AG04450 (cell line): Measurements from ENCODE around the gene KLK3. TPM values are rescaled to one million over a fixed set of nuclear protein-coding genes. Genes with fewer than 3 reads are reported as not detected.
"Not testable (repeated sequence)": the region's sequence is repeated elsewhere in the genome, so short reads cannot be mapped to it uniquely, and the experiment has no call there.

Experiments used
- CTCF ChIA-PET: fragments of 300-600, 350-600 bp; formaldehyde crosslinking; extraction: SDS; loops from one replicate; lab custom pipeline; 2022; ENCODE audit warnings: antibody characterized with exemption, inconsistent platforms; lab: Charles Lee
- POLR2A ChIA-PET: fragments of 350-600 bp; formaldehyde crosslinking; extraction: SDS; loops from one replicate; lab custom pipeline; 2021; ENCODE audit warnings: antibody characterized with exemption, inconsistent platforms; lab: Yijun Ruan, JAX
- DNase-seq: peaks from one replicate; pipeline ENCODE4 v3.0.0-alpha.2; 2011; ENCODE audit warnings: low read depth, low spot score
- H3K27ac ChIP-seq: one replicate; pipeline ENCODE4 v1.5.1; 2012; ENCODE audit warnings: low read depth, low read length, control low read depth
- H3K27me3 ChIP-seq: one replicate; pipeline ENCODE4 v1.6.0; 2012; ENCODE audit warnings: low read length; ENCODE audit not compliant: control insufficient read depth, insufficient read depth
- H3K4me3 ChIP-seq: 2 replicates; pipeline ENCODE4 v1.5.1; 2011; ENCODE audit warnings: mild to moderate bottlenecking, low read depth, low read length, control low read depth
- H3K9me3 ChIP-seq: 2 replicates; pipeline ENCODE4 v1.5.1; 2012; ENCODE audit warnings: low read length; ENCODE audit not compliant: control insufficient read depth, insufficient read depth
- CTCF ChIP-seq: IDR thresholded peaks from 2 replicates; pipeline ENCODE4 v1.5.1; 2011; ENCODE audit warnings: low read depth, low read length, control low read depth, inconsistent platforms
- polyA plus RNA-seq: library from polyadenylated mRNA; depleted of rRNA; stranded (reverse); fragments of >200 nt; gene quantifications from 2 replicates; pipeline ENCODE4 v1.2.3, GENCODE V29; 2011

KLK3 gene
- polyA plus RNA-seq, 1 experiment: not detected

DNA sequence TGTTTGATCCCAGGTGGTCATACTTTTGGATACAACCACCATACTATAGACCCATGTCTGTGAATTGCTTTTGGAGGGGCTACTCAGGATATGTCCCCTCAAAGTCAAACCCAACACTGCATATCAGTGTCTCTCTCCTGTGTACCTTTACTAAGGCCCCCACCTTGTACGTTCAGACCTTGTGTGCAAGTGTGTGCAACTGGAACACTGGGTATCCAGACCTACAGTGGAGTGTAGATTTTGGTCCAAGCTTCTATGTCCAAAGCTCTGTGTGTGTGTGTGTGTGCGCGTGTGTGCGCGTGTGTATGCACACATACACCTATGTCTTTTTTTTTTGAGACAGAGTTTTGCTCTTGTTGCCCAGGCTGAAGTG lies 36.5 kb downstream of the KLK3 start:
- no peak for DNase-seq
- ChIA-PET POLR2A (no interaction called here), CTCF (no interaction called here)
- H3K4me3 ChIP-seq: no peak overlapping the region
- H3K9me3 ChIP-seq: no peaks in the 10 kb centered on the region; the same call in 1 of the 2 replicates
- no peaks in the 10 kb centered on the region for H3K27me3 ChIP-seq
- TF ChIP-seq CTCF: no peak
- H3K27ac ChIP-seq: no peak overlapping the region

DNA sequence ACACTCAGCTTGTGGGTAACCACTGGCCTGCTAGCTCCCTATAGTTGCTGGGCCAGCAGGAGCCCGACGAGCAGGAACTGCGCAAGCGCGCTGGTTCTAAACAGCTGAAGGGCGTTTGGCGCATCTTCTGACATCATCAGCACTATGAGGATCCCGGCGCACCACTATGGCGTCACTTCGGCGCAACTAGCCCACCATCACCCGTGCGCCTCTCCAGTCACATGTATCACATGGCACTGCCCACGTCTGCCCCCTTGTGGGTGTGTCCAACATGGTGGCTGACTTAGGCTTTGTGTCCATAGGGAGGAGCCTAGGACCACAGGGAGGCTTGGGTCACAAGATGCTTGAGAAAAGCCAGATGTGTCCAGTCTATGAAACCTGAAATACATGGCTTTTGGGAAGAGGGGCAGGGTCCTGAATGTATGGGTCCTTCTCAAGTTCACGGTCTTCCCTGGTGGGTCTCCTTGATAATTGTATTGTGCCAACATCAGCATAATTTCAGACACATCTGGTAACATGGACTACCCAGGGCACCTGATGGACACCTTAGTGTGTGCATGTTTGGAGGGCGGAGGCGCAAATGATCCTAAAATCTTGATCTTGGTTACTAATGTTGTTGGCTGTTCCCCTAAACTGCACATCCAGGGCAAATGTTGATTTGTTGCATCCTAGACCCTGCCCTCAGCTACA lies 38.5 kb downstream of the KLK3 start:
- no peak overlapping the region for H3K27ac ChIP-seq
- no peaks in the 10 kb centered on the region for H3K27me3 ChIP-seq
- DNase-seq: no peak
- H3K4me3 ChIP-seq: no peak overlapping the region
- no peaks in the 10 kb centered on the region; the same call in 1 of the 2 replicates for H3K9me3 ChIP-seq
- TF ChIP-seq CTCF: no peak
- ChIA-PET POLR2A (interaction anchor here (0.6 kb wide), 1 partner anchor 12 kb away, joined by 4 read pairs; no protein-coding TSS in a partner anchor), CTCF (no interaction called here)

DNA sequence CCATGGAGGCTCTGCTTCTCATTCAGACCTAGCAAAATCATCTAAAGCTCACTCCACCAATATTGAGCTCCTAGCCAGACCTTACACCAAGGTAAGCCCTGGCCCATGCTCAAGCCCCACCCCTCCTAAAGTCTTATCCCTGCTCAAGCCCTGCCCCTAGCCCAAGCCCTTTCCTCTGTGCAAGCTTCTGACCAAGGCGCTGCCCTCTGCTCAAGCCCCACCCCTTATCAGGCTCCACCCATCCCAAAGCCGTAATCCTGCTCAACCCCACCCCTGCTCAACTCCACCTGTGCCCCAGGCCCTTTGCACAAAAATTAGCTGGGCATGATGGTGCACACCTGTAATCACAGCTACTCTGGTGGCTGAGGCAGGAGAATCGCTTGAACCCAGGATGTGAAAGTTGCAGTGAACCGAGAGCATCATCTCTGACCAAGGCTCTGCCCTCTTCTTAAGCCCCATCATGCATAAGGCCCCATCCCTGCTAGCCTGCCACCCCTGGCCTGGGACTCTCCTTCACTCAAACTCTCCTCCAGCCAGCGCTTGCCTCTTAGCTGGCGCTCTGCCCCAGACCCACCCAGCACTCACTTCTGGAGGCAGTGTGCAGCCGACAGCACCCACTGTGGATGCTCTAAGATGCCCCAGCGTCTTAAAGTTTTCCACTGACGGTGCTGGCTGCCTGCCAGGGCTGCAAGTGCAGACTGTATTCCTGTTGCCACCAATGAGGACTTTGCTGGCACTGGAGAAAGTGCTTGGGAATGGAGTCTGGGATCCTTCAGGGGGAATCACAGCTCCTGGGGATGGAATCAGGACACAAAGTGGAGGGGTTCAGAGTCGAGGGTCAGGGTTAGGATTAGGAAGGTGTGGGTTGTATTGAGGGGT lies 40.0 kb downstream of the KLK3 start:
- Histone ChIP-seq H3K27ac (no peak overlapping the region), H3K4me3 (no peak overlapping the region), H3K9me3 (no peaks in the 10 kb centered on the region; the same call in 1 of the 2 replicates), H3K27me3 (no peaks in the 10 kb centered on the region)
- ChIA-PET CTCF (no interaction called here), POLR2A (no interaction called here)
- no peak for DNase-seq
- TF ChIP-seq CTCF: no peak

DNA sequence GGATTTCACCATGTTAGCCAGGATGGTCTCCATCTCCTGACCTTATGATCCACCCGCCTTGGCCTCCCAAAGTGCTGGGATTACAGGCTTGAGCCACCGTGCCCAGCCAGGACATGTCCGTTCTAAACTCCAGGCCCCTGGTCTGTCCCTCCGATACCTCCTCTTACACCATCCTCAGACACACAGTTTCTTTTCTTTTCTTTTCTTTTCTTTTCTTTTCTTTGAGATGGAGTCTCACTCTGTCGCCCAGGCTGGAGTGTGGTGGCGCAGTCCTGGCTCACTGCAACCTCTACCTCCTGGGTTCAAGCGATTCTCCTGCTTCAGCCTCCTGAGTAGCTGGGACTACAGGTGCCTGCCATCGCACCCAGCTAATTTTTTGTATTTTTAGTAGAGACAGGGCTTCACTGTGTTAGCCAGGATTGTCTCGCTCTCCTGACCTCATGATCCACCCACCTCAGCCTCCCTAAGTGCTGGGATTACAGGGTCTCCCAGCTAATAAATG lies 41.4 kb downstream of the KLK3 start:
- DNase-seq, H3K9me3 ChIP-seq, H3K27me3 ChIP-seq, H3K27ac ChIP-seq, POLR2A ChIA-PET, CTCF ChIA-PET, H3K4me3 ChIP-seq: not testable (repeated sequence)

- no peak for TF ChIP-seq CTCF
- no peak overlapping the region for H3K27ac ChIP-seq
- POLR2A ChIA-PET: no interaction called here
- H3K9me3 ChIP-seq: no peaks in the 10 kb centered on the region; the same call in 1 of the 2 replicates
- H3K4me3 ChIP-seq: no peak overlapping the region
- CTCF ChIA-PET: no interaction called here
- DNase-seq: no peak
- H3K27me3 ChIP-seq: no peaks in the 10 kb centered on the region
Observed at GRCh38 chr19:50896591-50897190, 42.0 kb downstream of the KLK3 start.
